Neural progenitor cell (in vitro differentiated cells): ENCODE data around the gene C9. TPM values are rescaled to one million over a fixed set of nuclear protein-coding genes. Genes with fewer than 3 reads are reported as not detected.

Experiments
- DNase-seq: peaks from one replicate; pipeline ENCODE4 v3.0.0-alpha.2; 2016; ENCODE audit warnings: low spot score
- H2AFZ ChIP-seq: fragments of 200-600 bp; sonication (generic); replicated peaks from 2 replicates; pipeline ENCODE4 v1.6.1; 2016; ENCODE audit warnings: antibody characterized with exemption
- H3F3A ChIP-seq: fragments of 200-600 bp; sonication (generic); 2 replicates; pipeline ENCODE4 v1.6.1; 2016; ENCODE audit warnings: antibody characterized with exemption, low read depth
- H3K27ac ChIP-seq: fragments of 200-600 bp; sonication (generic); 2 replicates; pipeline ENCODE4 v1.5.1; 2016; ENCODE audit warnings: mild to moderate bottlenecking
- H3K27me3 ChIP-seq: fragments of 200-600 bp; sonication (generic); 2 replicates; pipeline ENCODE4 v1.6.1; 2016; ENCODE audit warnings: mild to moderate bottlenecking, moderate library complexity
- H3K36me3 ChIP-seq: fragments of 200-600 bp; sonication (generic); 2 replicates; pipeline ENCODE4 v1.5.1; 2016
- H3K4me1 ChIP-seq: fragments of 200-600 bp; sonication (generic); 2 replicates; pipeline ENCODE4 v1.6.1; 2016; ENCODE audit warnings: mixed run types
- H3K4me2 ChIP-seq: fragments of 200-600 bp; sonication (generic); 2 replicates; pipeline ENCODE4 v1.6.1; 2016
- H3K4me3 ChIP-seq: fragments of 200-600 bp; sonication (generic); 2 replicates; pipeline ENCODE4 v1.5.1; 2016
- H3K79me2 ChIP-seq: fragments of 200-600 bp; sonication (generic); 2 replicates; pipeline ENCODE4 v1.6.1; 2016; ENCODE audit warnings: low read depth
- H3K9ac ChIP-seq: fragments of 200-600 bp; sonication (generic); 2 replicates; pipeline ENCODE4 v1.6.1; 2016
- H3K9me3 ChIP-seq: fragments of 200-600 bp; sonication (generic); 2 replicates; pipeline ENCODE4 v1.5.1; 2016; ENCODE audit warnings: low read depth
- H4K20me1 ChIP-seq: fragments of 200-600 bp; sonication (generic); 2 replicates; pipeline ENCODE4 v1.6.1; 2016; ENCODE audit warnings: low read depth
- H3K27ac Mint-ChIP-seq: 3 replicates; pipeline ENCODE4 v1.8.0; 2021; ENCODE audit warnings: mixed read lengths
- H3K27me3 Mint-ChIP-seq: 2 replicates; pipeline ENCODE4 v1.8.0; 2022; ENCODE audit warnings: low read depth, mild to moderate bottlenecking, inconsistent platforms, moderate library complexity, mixed read lengths; ENCODE audit not compliant: insufficient read depth
- H3K36me3 Mint-ChIP-seq: 3 replicates; pipeline ENCODE4 v1.8.0; 2021; ENCODE audit warnings: mixed read lengths
- H3K4me1 Mint-ChIP-seq: 3 replicates; pipeline ENCODE4 v1.8.0; 2021; ENCODE audit warnings: mixed read lengths
- H3K4me3 Mint-ChIP-seq: 3 replicates; pipeline ENCODE4 v1.8.0; 2021; ENCODE audit warnings: mild to moderate bottlenecking, moderate library complexity, mixed read lengths
- H3K9me3 Mint-ChIP-seq: 3 replicates; pipeline ENCODE4 v1.8.0; 2020; ENCODE audit warnings: mixed read lengths
- EZH2 ChIP-seq: fragments of 200-600 bp; sonication (generic); IDR thresholded peaks from 2 replicates; pipeline ENCODE4 v1.6.1; 2017; ENCODE audit warnings: antibody characterized with exemption, mild to moderate bottlenecking, moderate library complexity
- EZH2phosphoT487 ChIP-seq: fragments of 200-600 bp; sonication (generic); IDR thresholded peaks from 2 replicates; pipeline ENCODE4 v1.6.1; 2017; ENCODE audit warnings: antibody characterized with exemption
- total RNA-seq: library from RNA; depleted of rRNA; stranded (reverse); fragments of >200 nt; gene quantifications from 2 replicates; pipeline ENCODE4 v1.2.3, GENCODE V29; 2015; ENCODE audit warnings: low replicate concordance
- TF ChIP-seq, protein P1 (sequence below): fragments of 200-600 bp; sonication (generic); IDR thresholded peaks from 2 replicates; pipeline ENCODE4 v1.5.1; 2017; ENCODE audit warnings: antibody characterized with exemption, mild to moderate bottlenecking

Gene C9
- total RNA-seq, 1 donor from 2014 or later: not detected

DNA sequence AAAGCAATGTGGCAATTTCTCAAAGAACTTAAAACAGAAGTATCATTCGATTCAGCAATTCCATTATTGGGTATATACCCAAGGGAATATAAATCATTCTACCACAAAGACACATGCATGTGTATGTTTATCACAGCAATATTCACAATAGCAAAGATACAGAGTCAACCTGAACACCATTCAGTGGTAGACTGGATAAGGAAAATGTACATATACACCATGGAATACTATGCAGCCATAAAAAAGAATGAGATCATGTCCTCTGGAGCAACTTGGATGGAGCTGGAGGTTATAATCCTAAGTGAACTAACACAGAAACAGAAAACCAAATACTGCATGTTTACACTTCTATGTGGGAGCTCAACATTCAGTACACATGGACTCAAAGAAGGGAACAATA lies 123.5 kb downstream of the C9 start:
- Histone ChIP-seq H3K4me1 (no peaks in the 10 kb centered on the region), H4K20me1 (no peaks in the 10 kb centered on the region), H3F3A (no peaks in the 10 kb centered on the region), H3K9ac (no peak overlapping the region), H2AFZ (no peak overlapping the region), H3K36me3 (no peaks in the 10 kb centered on the region), H3K9me3 (no peaks in the 10 kb centered on the region), H3K79me2 (no peaks in the 10 kb centered on the region), H3K27ac (no peak overlapping the region), H3K27me3 (no peaks in the 10 kb centered on the region), H3K4me2 (no peak overlapping the region), H3K4me3 (no peak overlapping the region)
- Mint-ChIP-seq H3K27me3 (no peaks in the 10 kb centered on the region), H3K4me3 (no peak overlapping the region), H3K36me3 (no peaks in the 10 kb centered on the region), H3K27ac (no peak overlapping the region), H3K4me1 (no peaks in the 10 kb centered on the region), H3K9me3 (no peaks in the 10 kb centered on the region)
- DNase-seq: no peak
- TF ChIP-seq EZH2phosphoT487 (no peak), EZH2 (no peak)
- TF ChIP-seq, protein P1, sequence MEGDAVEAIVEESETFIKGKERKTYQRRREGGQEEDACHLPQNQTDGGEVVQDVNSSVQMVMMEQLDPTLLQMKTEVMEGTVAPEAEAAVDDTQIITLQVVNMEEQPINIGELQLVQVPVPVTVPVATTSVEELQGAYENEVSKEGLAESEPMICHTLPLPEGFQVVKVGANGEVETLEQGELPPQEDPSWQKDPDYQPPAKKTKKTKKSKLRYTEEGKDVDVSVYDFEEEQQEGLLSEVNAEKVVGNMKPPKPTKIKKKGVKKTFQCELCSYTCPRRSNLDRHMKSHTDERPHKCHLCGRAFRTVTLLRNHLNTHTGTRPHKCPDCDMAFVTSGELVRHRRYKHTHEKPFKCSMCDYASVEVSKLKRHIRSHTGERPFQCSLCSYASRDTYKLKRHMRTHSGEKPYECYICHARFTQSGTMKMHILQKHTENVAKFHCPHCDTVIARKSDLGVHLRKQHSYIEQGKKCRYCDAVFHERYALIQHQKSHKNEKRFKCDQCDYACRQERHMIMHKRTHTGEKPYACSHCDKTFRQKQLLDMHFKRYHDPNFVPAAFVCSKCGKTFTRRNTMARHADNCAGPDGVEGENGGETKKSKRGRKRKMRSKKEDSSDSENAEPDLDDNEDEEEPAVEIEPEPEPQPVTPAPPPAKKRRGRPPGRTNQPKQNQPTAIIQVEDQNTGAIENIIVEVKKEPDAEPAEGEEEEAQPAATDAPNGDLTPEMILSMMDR: no peak

DNA sequence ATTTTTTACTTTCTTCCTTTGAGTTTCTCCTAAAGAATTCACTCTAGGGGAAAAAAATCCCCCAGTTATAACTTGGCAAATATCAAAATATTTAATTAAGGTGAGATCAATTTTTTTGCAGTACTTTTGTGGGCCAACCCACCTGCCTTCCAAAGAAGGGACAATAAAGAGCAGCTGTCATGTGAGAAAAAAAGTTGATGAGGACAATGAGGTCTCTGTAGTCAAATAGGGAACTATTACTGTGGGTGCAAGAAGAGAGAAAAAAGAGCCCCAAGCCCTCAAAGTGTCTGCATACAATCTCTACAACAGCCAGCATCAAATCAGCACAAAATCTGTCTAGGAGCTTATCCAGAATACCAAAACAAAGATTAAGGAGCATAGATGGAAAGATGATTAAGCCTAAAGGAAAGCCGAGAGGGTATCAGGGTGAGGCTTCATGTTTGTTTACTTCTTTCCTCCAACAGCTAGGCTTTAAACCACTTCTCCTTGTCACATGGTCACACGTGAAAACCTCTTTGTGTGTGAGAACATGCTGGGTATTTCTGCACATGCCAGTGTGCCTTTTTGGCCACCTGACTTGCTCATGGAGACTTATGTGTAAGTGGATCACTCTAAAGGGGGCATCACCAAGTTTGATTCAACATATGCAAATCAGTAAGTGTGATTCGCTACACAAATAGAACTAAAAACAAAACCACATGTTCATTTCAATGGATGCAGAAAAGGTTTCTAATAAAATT lies 125.8 kb downstream of the C9 start:
- H2AFZ ChIP-seq: no peak overlapping the region
- Mint-ChIP-seq H3K27ac (no peak overlapping the region), H3K36me3 (no peaks in the 10 kb centered on the region), H3K4me1 (no peaks in the 10 kb centered on the region), H3K9me3 (no peaks in the 10 kb centered on the region), H3K27me3 (no peaks in the 10 kb centered on the region), H3K4me3 (no peak overlapping the region)
- no peak overlapping the region for H3K4me2 ChIP-seq
- no peak overlapping the region for H3K27ac ChIP-seq
- H3K79me2 ChIP-seq: no peaks in the 10 kb centered on the region
- H3K9ac ChIP-seq: no peak overlapping the region
- H4K20me1 ChIP-seq: no peaks in the 10 kb centered on the region
- DNase-seq: no peak
- no peaks in the 10 kb centered on the region for H3F3A ChIP-seq
- no peak overlapping the region for H3K4me3 ChIP-seq
- H3K36me3 ChIP-seq: no peaks in the 10 kb centered on the region
- H3K9me3 ChIP-seq: no peaks in the 10 kb centered on the region
- TF ChIP-seq, protein P1: no peak
- TF ChIP-seq EZH2phosphoT487 (no peak), EZH2 (no peak)
- no peaks in the 10 kb centered on the region for H3K4me1 ChIP-seq
- H3K27me3 ChIP-seq: no peaks in the 10 kb centered on the region

DNA sequence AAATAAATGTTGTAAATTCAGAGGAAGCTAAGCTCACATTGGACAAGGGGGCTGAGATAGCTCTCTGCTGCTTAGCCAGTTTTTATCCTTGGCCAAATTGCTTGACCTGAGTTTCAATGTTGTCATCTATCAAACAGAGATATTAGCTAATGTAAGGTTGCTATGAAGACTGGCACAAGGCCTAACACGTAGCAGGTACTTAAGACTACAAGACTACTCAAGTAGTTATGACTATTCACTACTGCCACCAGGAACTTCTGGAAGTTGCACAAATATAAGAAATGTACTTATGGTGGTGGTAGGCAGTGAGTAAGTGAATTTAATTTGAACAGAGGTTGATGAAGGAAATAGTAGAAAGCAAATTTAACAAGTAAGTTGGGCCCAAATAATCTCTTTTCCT lies 127.6 kb downstream of the C9 start:
- no peak overlapping the region for H3K27ac ChIP-seq
- no peaks in the 10 kb centered on the region for H3K4me1 Mint-ChIP-seq
- no peak overlapping the region for H3K9ac ChIP-seq
- no peaks in the 10 kb centered on the region for H3K9me3 ChIP-seq
- no peaks in the 10 kb centered on the region for H3K27me3 Mint-ChIP-seq
- H3K36me3 ChIP-seq: no peaks in the 10 kb centered on the region
- no peak overlapping the region for H3K4me3 Mint-ChIP-seq
- TF ChIP-seq EZH2phosphoT487 (no peak), EZH2 (no peak)
- TF ChIP-seq, protein P1: no peak
- no peaks in the 10 kb centered on the region for H3K27me3 ChIP-seq
- H3F3A ChIP-seq: no peaks in the 10 kb centered on the region
- no peaks in the 10 kb centered on the region for H4K20me1 ChIP-seq
- no peaks in the 10 kb centered on the region for H3K79me2 ChIP-seq
- H2AFZ ChIP-seq: no peak overlapping the region
- DNase-seq: no peak
- no peaks in the 10 kb centered on the region for H3K4me1 ChIP-seq
- H3K4me3 ChIP-seq: no peak overlapping the region
- no peaks in the 10 kb centered on the region for H3K9me3 Mint-ChIP-seq
- no peak overlapping the region for H3K27ac Mint-ChIP-seq
- no peaks in the 10 kb centered on the region for H3K36me3 Mint-ChIP-seq
- no peak overlapping the region for H3K4me2 ChIP-seq
